22Rv1 (cell line): ENCODE data around the gene PAK4.

ENCODE experiments used
- H3K27ac ChIP-seq: fragments of 450-650 bp; 2 replicates; pipeline ENCODE4 v1.5.1; 2017
- CTCF ChIP-seq: fragments of 450-650 bp; IDR thresholded peaks from 2 replicates; pipeline ENCODE4 v1.5.1; 2017; ENCODE audit warnings: mild to moderate bottlenecking
- ZFX ChIP-seq: fragments of 450-650 bp; IDR thresholded peaks from 2 replicates; pipeline ENCODE4 v1.6.1; 2017; ENCODE audit warnings: antibody characterized with exemption, borderline replicate concordance

PAK4 gene

GRCh38 chr19:39156326-39157230 is 31.0 kb downstream of the PAK4 start:
- peak overlapping the region; percentile 97 for H3K27ac ChIP-seq
- TF ChIP-seq CTCF (no peak), ZFX (no peak)

DNA sequence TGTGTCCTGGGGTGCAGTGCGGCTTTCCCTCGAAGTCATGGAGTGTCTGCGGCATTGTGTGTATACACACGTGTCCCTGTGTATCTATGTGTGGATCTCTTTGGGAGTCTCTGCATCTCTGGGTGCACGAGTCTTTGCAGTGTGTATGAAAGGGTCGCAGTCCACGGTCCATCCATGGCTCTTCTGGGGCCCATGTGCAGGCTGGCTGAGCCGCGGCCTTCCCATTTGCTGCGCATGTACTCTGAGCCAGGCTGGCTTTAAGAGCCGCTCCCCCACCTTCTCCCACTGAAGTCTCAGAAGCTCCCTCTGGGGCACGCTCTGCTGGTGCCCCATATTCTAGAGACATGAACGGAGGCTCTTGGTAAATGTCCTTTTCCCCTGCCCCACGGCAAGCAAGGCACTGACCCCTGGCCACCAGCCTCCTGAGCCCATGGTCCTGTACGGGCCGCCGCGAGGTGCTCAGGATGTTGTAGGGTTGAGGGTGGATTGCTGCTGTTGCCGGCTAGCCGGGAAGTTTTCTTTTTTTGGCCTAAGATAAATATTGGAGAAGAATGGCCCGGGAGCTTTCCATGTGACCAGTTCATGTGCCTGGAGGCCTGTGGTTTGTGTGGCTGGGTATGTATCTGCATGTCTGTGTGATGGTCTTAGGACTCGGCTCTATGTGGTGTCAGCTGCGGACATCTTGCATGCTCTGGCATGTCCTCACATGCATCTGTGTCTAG is 31.9 kb downstream of the PAK4 start:
- peak overlapping the region; percentile 97 for H3K27ac ChIP-seq
- TF ChIP-seq ZFX: no peak
- no peak for TF ChIP-seq CTCF

GRCh38 chr19:39157997-39158389 is 32.4 kb downstream of the PAK4 start:
- TF ChIP-seq CTCF (no peak), ZFX (no peak)
- H3K27ac ChIP-seq: peak overlapping the region; percentile 97

DNA sequence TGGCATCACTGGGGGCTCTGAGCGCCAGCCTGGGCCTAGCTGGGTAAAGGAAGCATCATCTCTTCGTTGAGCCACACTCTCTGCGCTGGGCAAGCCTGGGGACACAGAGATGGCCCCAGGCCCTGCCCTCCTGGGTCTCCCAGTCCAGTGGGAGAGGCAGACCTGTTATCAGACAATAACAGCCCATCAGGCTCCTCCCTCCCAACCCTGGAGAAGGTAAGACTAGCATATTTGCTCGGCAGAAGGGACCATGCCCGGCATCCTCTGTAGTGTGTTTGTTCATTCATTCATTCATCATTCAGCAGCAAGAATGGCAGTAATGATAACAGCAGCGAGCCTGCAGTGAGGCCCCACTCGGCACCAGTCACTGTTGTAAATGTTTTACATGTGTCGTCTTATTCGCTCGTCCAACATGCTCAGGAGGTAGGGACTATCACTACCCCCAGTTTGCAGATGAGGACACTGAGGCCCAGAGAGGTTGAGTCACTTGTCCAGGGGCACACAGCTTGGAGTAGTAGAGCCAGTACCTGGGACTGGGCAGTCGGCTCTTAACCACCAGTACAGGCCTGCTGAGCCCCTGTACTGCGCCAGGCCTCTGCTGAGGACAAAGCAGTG is 33.2 kb downstream of the PAK4 start:
- TF ChIP-seq CTCF (no peak), ZFX (no peak)
- H3K27ac ChIP-seq: peak overlapping the region; percentile 97

- peak overlapping the region; percentile 97 for H3K27ac ChIP-seq
- TF ChIP-seq CTCF: no peak
- TF ChIP-seq ZFX: no peak
Measured at GRCh38 chr19:39160523-39160861, 34.9 kb downstream of the PAK4 start.

DNA sequence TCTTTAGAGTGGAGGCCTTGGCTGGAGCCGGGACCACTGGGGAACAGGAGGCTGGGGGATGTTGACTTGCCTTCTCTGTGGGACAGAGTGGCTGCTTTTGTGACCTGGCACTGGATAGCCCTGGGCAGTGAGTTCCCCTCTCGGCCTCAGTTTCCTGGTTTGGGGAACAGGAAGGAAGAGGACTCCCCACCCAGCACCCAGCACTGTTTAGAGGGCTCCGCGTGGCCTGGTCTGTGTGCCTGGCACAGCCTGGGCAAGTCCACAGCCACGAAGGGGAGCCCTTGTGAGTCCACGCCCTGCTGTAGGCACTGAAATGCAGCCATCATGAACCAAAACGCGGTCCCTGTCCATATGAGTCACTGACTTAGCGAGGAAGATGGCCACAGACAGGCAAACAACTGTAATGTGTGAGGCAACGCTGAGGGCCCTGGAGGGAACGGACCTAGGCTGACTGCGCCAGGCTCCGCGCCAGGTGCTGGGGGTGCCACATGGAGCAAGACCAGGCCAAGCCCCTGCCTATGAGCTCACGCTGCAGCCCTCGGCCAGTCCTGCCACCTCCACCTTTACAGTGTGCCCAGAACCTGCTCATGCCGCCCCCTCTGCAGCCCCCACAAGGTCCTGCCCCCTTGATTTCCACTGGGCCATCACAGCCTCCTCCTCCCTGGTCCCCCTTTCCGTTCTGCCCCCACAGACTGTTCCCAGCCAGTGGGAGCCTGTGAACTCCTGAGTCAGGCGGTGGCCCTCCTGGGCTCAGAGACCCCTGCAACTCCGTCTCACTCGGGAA is 35.5 kb downstream of the PAK4 start:
- no peak for TF ChIP-seq CTCF
- TF ChIP-seq ZFX: no peak
- H3K27ac ChIP-seq: peak overlapping the region; percentile 97
